H54 (cell line): ENCODE results near the gene CMTM1.

ENCODE experiments used
- DNase-seq: peaks from one replicate; pipeline ENCODE4 v3.0.0; 2011; ENCODE audit warnings: low spot score, mixed read lengths; ENCODE audit not compliant: insufficient read length
- FAIRE-seq: peaks from 3 replicates; lab custom pipeline; 2011; peaks lifted over from hg19 to GRCh38; lab: Jason Lieb, UNC
- POLR2A ChIP-seq: IDR thresholded peaks from 2 replicates; pipeline ENCODE4 v1.6.1; 2011; ENCODE audit warnings: low read depth, mild to moderate bottlenecking, low read length

CMTM1 gene

GRCh38 chr16:66524601-66525164 is 41.6 kb upstream of the CMTM1 start:
- DNase-seq (no peak), FAIRE-seq (no peak)
- no peak for TF ChIP-seq POLR2A

GRCh38 chr16:66525396-66526180 is 40.7 kb upstream of the CMTM1 start:
- DNase-seq (no peak), FAIRE-seq (no peak)
- TF ChIP-seq POLR2A = no peak

- no peak for TF ChIP-seq POLR2A
- FAIRE-seq = no peak
- DNase-seq = no peak
These were observed 37.9 kb upstream of the CMTM1 start for GRCh38 chr16:66528294-66528693.

GRCh38 chr16:66529475-66529874 is 36.8 kb upstream of the CMTM1 start:
- DNase-seq (no peak), FAIRE-seq (no peak)
- TF ChIP-seq POLR2A = no peak

GRCh38 chr16:66534376-66534799 is 31.9 kb upstream of the CMTM1 start:
- TF ChIP-seq POLR2A = no peak
- FAIRE-seq (no peak), DNase-seq (no peak)

- DNase-seq = no peak
- no peak for TF ChIP-seq POLR2A
- no peak for FAIRE-seq
These were observed 29.7 kb upstream of the CMTM1 start for GRCh38 chr16:66536525-66536924.

GRCh38 chr16:66537236-66537635 is 29.0 kb upstream of the CMTM1 start:
- DNase-seq (no peak), FAIRE-seq (no peak)
- TF ChIP-seq POLR2A = no peak

GRCh38 chr16:66538910-66539309 is 27.3 kb upstream of the CMTM1 start:
- no peak for FAIRE-seq
- TF ChIP-seq POLR2A = no peak
- DNase-seq = no peak

- FAIRE-seq (no peak), DNase-seq (no peak)
- no peak for TF ChIP-seq POLR2A
These were observed 26.4 kb upstream of the CMTM1 start for GRCh38 chr16:66539623-66540469.

- no peak for FAIRE-seq
- TF ChIP-seq POLR2A = no peak
- no peak for DNase-seq
These were observed 24.6 kb upstream of the CMTM1 start for GRCh38 chr16:66541388-66542355.

GRCh38 chr16:66542396-66542795 is 23.8 kb upstream of the CMTM1 start:
- DNase-seq = no peak
- no peak for TF ChIP-seq POLR2A
- FAIRE-seq = no peak

GRCh38 chr16:66543541-66543940 is 22.7 kb upstream of the CMTM1 start:
- DNase-seq (no peak), FAIRE-seq (no peak)
- no peak for TF ChIP-seq POLR2A
